Activated CD4-positive, alpha-beta memory T cell treated with anti-CD3 and anti-CD28 coated beads, Interleukin-2, amount 10 ng/mL, durations not matched to agents 7 days and 5 days (primary cell): ENCODE data around the gene CDKL4. TPM values are rescaled to one million over a fixed set of nuclear protein-coding genes. Genes with fewer than 3 reads are reported as not detected.
"Not testable (repeated sequence)": the region's sequence is repeated elsewhere in the genome, so short reads cannot be mapped to it uniquely, and the experiment has no call there.

Source experiments
- CTCF ChIA-PET: fragments of 350-600 bp; sonication (Branson Sonifier 250); formaldehyde crosslinking; loops from one replicate; lab custom pipeline; 2021; ENCODE audit warnings: antibody characterized with exemption, inconsistent platforms; lab: Charles Lee
- POLR2A ChIA-PET: fragments of 350-600 bp; sonication (Branson Sonifier 250); formaldehyde crosslinking; loops from one replicate; lab custom pipeline; 2021; ENCODE audit warnings: antibody characterized with exemption; lab: Charles Lee
- DNase-seq: peaks from one replicate; pipeline ENCODE4 v3.0.0-alpha.2; 2020
- H3K27ac Mint-ChIP-seq: one replicate; pipeline ENCODE4 v1.8.0; 2021; ENCODE audit warnings: mild to moderate bottlenecking, mixed read lengths
- H3K27me3 Mint-ChIP-seq: one replicate; pipeline ENCODE4 v1.8.0; 2021; ENCODE audit warnings: mixed read lengths
- H3K36me3 Mint-ChIP-seq: one replicate; pipeline ENCODE4 v1.8.0; 2021; ENCODE audit warnings: low read depth, mixed read lengths
- H3K4me1 Mint-ChIP-seq: one replicate; pipeline ENCODE4 v1.8.0; 2021; ENCODE audit warnings: mixed read lengths
- H3K4me3 Mint-ChIP-seq: one replicate; pipeline ENCODE4 v1.8.0; 2021; ENCODE audit warnings: mild to moderate bottlenecking, mixed read lengths
- H3K9me3 Mint-ChIP-seq: one replicate; pipeline ENCODE4 v1.8.0; 2021; ENCODE audit warnings: mixed read lengths
- total RNA-seq, 2 experiments: library from RNA; stranded (reverse); gene quantifications; one replicate each; pipeline ENCODE4 v1.2.3, GENCODE V29; 2021

CDKL4 gene
- total RNA-seq, 2 experiments from 2014 or later = 0.25 TPM; not detected in 1

DNA sequence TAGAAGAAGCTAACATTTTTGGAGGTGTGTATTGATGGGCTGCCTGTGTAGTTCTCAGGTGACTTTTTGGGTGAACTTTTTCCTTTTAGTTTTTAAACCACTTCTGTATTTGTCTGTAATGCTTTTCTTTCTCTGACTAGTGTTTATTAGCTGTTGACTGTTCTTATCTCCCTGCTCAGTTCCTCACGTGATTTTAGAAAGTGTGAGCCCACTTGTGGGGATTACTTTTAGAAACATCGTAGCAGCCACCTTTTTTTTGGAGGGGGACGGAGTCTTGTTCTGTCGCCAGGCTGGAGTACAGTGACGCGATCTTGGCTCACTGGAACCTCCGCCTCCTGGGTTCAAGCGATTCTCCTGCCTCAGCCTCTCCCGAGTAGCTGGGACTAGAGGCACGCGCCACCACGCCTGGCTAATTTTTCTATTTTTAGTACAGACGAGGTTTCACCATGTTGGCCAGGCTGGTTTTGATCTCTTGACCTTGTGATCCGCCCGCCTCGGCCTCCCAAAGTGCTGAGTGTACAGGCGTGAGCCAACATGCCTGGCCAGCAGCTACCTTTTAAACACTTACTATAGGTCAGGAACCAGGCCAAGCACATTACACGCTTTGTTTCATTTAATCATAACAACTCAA lies 9.2 kb upstream of the CDKL4 start:
- DNase-seq = no peak
- Mint-ChIP-seq H3K36me3 (peaks cover 39% of the 10 kb centered on the region), H3K4me3 (no peak overlapping the region), H3K9me3 (peaks cover 4% of the 10 kb centered on the region), H3K4me1 (no peaks in the 10 kb centered on the region), H3K27ac (no peak overlapping the region), H3K27me3 (no peaks in the 10 kb centered on the region)
- CTCF ChIA-PET = interaction anchor here (0.8 to 1.6 kb wide), 3 partner anchors 8 to 306 kb away, joined by 3 to 7 read pairs (median 4); no protein-coding TSS in a partner anchor
- POLR2A ChIA-PET = interaction anchor here (1.8 kb wide), 1 partner anchor 9 kb away, joined by 5 read pairs; no protein-coding TSS in a partner anchor

DNA sequence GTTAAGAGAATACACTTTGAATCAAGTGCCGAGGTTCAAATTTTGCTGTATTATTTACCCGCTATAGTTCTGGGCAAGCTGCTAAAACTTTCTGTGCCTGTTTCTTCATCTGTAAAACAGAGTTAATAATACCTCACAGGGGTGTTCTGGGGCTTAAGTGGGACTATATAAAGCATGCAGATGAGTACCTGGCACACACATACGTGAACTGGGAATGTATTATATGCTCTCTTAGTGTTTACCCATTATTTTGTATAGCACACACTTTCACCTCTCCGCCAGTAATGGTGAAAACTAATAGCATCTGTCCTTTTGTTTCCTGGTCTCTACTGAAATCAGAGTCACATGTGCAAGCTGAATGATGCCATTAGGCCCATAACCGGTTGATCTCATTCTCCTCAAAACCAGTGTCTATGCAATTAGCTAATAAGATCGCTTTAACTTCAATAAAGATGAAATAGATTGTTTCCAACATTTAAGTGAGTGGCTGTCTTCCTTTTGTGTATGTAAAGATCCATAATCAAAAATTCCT lies 3.8 kb upstream of the CDKL4 start:
- H3K4me1 Mint-ChIP-seq = peaks cover 23% of the 10 kb centered on the region
- H3K36me3 Mint-ChIP-seq = peaks cover 23% of the 10 kb centered on the region
- no peak overlapping the region for H3K4me3 Mint-ChIP-seq
- H3K9me3 Mint-ChIP-seq = peaks cover 4% of the 10 kb centered on the region
- ChIA-PET CTCF (no interaction called here), POLR2A (no interaction called here)
- no peak for DNase-seq
- no peak overlapping the region for H3K27ac Mint-ChIP-seq
- H3K27me3 Mint-ChIP-seq = peaks cover 4% of the 10 kb centered on the region

DNA sequence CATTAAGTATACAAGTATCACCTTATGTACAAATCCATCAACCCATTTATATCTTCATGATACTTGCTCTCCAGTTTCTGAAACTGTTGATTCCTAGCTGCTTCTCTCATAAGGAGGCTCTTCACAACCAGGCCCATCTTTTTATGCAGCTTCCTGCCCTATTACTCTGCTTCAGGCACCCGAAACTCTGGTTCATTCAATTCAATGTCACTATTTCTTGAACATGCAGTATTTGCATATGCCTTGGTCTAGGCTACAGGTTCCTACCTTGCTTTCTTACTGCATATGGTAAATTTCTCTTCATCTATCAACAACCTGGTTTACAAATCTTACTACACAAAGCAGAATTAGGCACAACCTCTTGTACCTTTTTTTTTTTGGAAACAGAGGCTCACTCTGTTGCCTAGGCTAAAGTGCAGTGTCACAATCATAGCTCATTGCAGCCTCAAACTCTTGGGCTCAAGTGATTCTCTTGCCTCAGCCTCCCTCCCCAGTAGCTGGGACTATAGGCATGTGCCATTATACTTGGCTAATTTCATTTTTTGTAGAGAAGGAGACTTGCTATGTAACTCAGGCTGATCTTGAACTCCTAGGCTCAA lies 2.7 kb upstream of the CDKL4 start:
- H3K4me3 Mint-ChIP-seq = no peak overlapping the region
- POLR2A ChIA-PET = interaction anchor here (2.1 kb wide), 1 partner anchor 127 kb away, joined by 12 read pairs; the partner anchor contains the start of gene SOS1

DNA sequence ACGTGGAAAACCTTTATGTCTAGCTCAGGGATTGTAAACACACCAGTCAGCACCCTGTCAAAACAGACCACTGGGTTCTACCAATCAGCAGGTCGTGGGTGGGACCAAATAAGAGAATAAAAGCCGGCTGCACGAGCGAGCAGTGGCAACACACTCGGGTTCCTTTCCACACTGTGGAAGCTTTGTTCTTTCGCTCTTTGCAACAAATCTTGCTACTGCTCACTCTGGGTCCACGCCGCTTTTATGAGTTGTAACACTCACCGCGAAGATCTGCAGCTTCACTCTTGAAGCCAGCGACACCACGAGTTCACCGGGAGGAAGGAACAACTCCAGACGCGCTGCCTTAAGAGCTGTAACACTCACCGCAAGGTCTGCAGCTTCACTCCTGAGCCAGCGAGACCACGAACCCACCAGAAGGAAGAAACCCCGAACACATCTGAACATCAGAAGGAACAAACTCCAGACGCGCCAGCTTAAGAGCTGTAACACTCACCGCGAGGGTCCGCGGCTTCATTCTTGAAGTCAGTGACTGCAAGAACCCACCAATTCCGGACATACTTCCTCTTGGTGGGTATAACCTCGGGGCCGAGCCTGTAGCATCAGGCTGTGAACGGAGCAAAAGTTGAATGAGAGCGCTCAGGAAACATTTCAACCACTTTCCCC lies 1.3 kb upstream of the CDKL4 start:
- H3K4me1 Mint-ChIP-seq = peaks cover 23% of the 10 kb centered on the region
- DNase-seq = peak; percentile 51
- not testable (repeated sequence) for H3K27me3 Mint-ChIP-seq, H3K36me3 Mint-ChIP-seq, H3K9me3 Mint-ChIP-seq
- H3K4me3 Mint-ChIP-seq = peak overlapping the region; percentile 67
- peak overlapping the region; percentile 20 for H3K27ac Mint-ChIP-seq
- ChIA-PET POLR2A (interaction anchor here (1.2 to 2.4 kb wide), 3 partner anchors 12 to 125 kb away, joined by 3 to 12 read pairs (median 8); partner anchors contain the start of gene SOS1), CTCF (interaction anchor here (0.9 to 2.6 kb wide), 8 partner anchors 9 to 297 kb away, joined by 3 to 16 read pairs (median 4); no protein-coding TSS in a partner anchor)

More for the DNA sequence above, 2.7 kb upstream of the CDKL4 start:
- no peak overlapping the region for H3K27ac Mint-ChIP-seq
- H3K27me3 Mint-ChIP-seq = peaks cover 6% of the 10 kb centered on the region
- peaks cover 23% of the 10 kb centered on the region for H3K4me1 Mint-ChIP-seq
- no peak for DNase-seq
- peaks cover 3% of the 10 kb centered on the region for H3K9me3 Mint-ChIP-seq
- CTCF ChIA-PET = no interaction called here
- H3K36me3 Mint-ChIP-seq = peaks cover 18% of the 10 kb centered on the region

DNA sequence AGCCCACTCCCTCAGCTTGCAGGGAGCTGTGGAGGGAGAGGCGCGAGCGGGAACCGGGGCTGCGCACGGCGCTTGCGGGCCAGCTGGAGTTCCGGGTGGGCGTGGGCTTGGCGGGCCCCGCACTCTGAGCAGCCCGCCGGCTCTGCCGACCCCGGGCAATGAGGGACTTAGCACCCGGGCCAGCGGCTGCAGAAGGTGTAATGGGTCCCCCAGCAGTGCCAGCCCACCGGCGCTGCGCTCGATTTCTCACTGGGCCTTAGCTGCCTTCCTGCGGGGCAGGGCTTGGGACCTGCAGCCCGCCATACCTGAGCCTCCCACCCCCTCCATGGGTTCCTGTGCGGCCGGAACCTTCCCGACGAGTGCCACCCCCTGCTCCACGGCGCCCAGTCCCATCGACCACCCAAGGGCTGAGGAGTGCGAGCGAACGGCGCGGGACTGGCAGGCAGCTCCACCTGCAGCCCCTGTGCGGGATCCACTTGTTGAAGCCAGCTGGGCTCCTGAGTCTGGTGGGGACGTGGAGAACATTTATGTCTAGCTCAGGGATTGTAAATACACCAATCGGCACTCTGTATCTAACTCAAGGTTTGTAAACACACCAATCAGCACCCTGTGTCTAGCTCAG lies 582 bp upstream of the CDKL4 start:
- CTCF ChIA-PET = interaction anchor here (0.9 to 2.6 kb wide), 7 partner anchors 9 to 297 kb away, joined by 3 to 16 read pairs (median 4); no protein-coding TSS in a partner anchor
- not testable (repeated sequence) for H3K9me3 Mint-ChIP-seq, DNase-seq, H3K36me3 Mint-ChIP-seq, H3K27me3 Mint-ChIP-seq, H3K27ac Mint-ChIP-seq
- peaks cover 23% of the 10 kb centered on the region for H3K4me1 Mint-ChIP-seq
- H3K4me3 Mint-ChIP-seq = peak overlapping the region; percentile 67
- POLR2A ChIA-PET = interaction anchor here (1.2 to 2.4 kb wide), 3 partner anchors 12 to 124 kb away, joined by 3 to 12 read pairs (median 8); partner anchors contain the start of gene SOS1

DNA sequence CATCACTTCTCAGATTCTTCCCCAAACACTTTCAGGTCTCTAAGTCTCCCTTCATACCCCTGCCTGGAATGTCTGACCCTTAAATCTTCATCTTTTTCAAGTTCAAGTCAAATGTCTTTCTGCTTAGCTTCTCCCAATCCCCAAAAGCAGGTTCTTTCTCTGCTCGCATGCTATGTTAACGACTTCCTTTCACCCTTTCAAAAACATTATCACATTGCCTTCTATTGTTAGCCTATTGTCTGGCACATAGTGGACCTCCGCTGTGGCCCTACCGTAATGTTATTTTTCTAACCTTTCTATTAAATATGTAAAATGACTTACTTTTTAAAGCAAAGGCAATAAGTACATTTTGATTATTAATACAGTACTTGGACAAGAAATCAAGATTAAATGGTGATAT lies 2.2 kb downstream of the CDKL4 start:
- CTCF ChIA-PET = interaction anchor here (1.0 to 1.3 kb wide), 3 partner anchors 12 to 294 kb away, joined by 3 to 4 read pairs (median 3); no protein-coding TSS in a partner anchor
- Mint-ChIP-seq H3K4me3 (no peak overlapping the region), H3K4me1 (peaks cover 23% of the 10 kb centered on the region), H3K9me3 (no peaks in the 10 kb centered on the region), H3K27ac (no peak overlapping the region), H3K36me3 (peaks cover 4% of the 10 kb centered on the region), H3K27me3 (peaks cover 6% of the 10 kb centered on the region)
- DNase-seq = no peak
- POLR2A ChIA-PET = no interaction called here

DNA sequence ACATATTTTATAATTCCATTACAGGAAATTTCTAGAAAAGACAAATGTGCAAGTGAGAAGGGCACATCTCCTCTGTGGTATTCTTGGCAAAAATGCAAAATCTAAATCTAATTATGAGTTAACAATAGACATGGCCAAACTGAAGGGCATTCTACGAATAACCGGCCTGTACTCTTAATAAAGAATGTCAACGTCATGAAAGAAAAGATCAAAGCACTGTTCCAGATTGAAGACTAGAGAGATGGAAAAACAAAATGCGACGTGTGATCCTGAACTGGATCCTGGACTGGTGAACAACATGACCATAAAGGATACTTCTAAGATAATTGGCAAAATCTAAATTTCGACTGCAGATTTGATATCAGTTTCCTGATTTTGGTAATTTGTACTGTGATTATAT lies 3.0 kb downstream of the CDKL4 start:
- no peak overlapping the region for H3K27ac Mint-ChIP-seq
- no peak overlapping the region for H3K4me3 Mint-ChIP-seq
- H3K9me3 Mint-ChIP-seq = no peaks in the 10 kb centered on the region
- H3K27me3 Mint-ChIP-seq = peaks cover 8% of the 10 kb centered on the region
- H3K4me1 Mint-ChIP-seq = peaks cover 19% of the 10 kb centered on the region
- CTCF ChIA-PET = no interaction called here
- peaks cover 4% of the 10 kb centered on the region for H3K36me3 Mint-ChIP-seq
- DNase-seq = no peak
- POLR2A ChIA-PET = no interaction called here

DNA sequence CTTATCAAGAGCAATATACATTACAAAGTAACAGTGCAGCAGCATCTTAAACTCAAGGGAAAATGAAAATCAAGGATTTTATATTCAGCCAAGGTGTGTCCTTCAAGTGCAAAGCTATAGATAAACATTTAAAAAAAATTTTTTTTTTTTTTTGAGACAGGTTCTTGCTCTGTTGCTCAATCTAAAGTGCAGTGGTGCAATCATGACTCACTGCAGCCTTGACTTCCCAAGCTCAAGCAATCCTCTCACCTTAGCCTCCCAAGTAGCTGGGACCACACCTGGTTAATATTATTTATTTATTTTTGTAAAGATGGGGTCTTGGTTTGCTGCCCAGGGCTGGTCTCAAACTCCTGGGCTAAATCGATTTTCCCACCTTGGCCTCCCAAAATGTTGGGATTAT lies 9.0 kb downstream of the CDKL4 start:
- Mint-ChIP-seq H3K27ac (no peak overlapping the region), H3K9me3 (no peaks in the 10 kb centered on the region), H3K4me1 (peaks cover 2% of the 10 kb centered on the region), H3K36me3 (peaks cover 3% of the 10 kb centered on the region), H3K27me3 (peaks cover 4% of the 10 kb centered on the region), H3K4me3 (no peak overlapping the region)
- POLR2A ChIA-PET = interaction anchor here (1.2 kb wide), 1 partner anchor 115 kb away, joined by 4 read pairs; no protein-coding TSS in a partner anchor
- CTCF ChIA-PET = interaction anchor here (1.9 kb wide), 1 partner anchor 287 kb away, joined by 6 read pairs; no protein-coding TSS in a partner anchor
- DNase-seq = no peak

DNA sequence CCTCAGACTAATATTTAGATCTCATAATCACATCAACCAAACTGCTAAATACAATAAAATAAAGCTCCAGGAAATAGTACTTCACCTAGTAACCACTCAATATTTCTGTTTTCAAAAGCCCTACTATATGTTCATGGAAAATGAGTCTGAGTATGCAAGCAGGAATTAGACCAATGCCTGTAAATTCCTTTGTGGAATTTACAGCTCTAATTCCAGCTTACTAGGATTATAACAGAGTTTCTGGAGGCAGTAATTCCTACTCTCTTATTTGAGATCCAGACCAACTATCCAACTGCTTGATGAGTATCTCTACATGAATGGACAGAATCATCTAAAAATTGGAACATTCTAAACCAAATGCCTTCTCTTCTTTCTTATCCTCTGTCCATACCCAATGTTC lies 11.6 kb downstream of the CDKL4 start:
- peaks cover 27% of the 10 kb centered on the region for H3K4me1 Mint-ChIP-seq
- no peak overlapping the region for H3K27ac Mint-ChIP-seq
- CTCF ChIA-PET = interaction anchor here (0.6 to 1.7 kb wide), 5 partner anchors 11 to 285 kb away, joined by 3 to 7 read pairs (median 6); partner anchors contain the start of gene SOS1
- H3K36me3 Mint-ChIP-seq = peaks cover 4% of the 10 kb centered on the region
- POLR2A ChIA-PET = no interaction called here
- no peak overlapping the region for H3K4me3 Mint-ChIP-seq
- peaks cover 4% of the 10 kb centered on the region for H3K27me3 Mint-ChIP-seq
- DNase-seq = no peak
- no peaks in the 10 kb centered on the region for H3K9me3 Mint-ChIP-seq

DNA sequence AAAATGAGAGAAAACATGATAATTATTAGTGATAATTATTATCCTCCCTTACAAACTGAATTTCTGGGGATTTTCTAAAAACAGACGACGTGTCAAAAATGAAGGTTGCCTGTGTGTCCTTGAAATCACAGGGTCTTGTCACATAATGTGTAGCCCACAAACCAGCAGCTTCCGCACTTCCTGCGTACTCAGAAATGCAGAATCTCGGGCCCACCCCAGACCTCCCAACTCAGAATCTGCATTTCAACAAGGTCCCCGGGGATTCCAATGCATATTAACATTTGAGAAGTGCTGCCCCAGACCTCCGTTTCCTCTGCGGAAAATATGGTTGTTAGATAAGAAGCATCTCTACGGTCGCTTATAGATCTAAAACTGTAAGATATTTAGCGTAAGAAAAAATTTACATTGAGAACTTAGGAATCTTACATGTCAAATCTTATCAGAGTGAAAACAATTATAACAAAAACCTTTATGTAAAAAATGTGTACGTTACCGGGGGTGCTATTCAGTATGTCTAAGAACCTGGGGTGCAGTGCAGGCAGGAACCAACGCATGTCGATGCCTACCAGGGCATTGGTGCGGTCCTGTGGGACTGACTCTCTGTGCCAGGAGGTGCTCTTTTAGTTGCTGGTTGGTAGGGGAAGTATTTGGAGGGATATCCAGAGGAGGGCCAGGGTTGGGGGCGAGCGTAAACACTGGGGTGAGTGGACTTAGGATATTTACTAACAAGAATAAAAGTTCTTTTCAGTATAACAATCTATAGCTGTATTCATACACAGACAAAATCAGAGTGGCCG lies 15.2 kb downstream of the CDKL4 start:
- peak; percentile 52 for DNase-seq
- POLR2A ChIA-PET = interaction anchor here (0.6 to 7.7 kb wide), 29 partner anchors 11 to 565 kb away, joined by 3 to 387 read pairs (median 6); partner anchors contain the start of genes CDKL4, SOS1 and SRSF7
- Mint-ChIP-seq H3K36me3 (peaks cover 8% of the 10 kb centered on the region), H3K27me3 (no peaks in the 10 kb centered on the region), H3K27ac (peak overlapping the region; percentile 90), H3K4me1 (peaks cover 51% of the 10 kb centered on the region), H3K4me3 (peak overlapping the region; percentile 64), H3K9me3 (no peaks in the 10 kb centered on the region)
- CTCF ChIA-PET = interaction anchor here (0.8 to 4.4 kb wide), 38 partner anchors 11 to 293 kb away, joined by 3 to 192 read pairs (median 5); partner anchors contain the start of genes CDKL4 and SOS1

DNA sequence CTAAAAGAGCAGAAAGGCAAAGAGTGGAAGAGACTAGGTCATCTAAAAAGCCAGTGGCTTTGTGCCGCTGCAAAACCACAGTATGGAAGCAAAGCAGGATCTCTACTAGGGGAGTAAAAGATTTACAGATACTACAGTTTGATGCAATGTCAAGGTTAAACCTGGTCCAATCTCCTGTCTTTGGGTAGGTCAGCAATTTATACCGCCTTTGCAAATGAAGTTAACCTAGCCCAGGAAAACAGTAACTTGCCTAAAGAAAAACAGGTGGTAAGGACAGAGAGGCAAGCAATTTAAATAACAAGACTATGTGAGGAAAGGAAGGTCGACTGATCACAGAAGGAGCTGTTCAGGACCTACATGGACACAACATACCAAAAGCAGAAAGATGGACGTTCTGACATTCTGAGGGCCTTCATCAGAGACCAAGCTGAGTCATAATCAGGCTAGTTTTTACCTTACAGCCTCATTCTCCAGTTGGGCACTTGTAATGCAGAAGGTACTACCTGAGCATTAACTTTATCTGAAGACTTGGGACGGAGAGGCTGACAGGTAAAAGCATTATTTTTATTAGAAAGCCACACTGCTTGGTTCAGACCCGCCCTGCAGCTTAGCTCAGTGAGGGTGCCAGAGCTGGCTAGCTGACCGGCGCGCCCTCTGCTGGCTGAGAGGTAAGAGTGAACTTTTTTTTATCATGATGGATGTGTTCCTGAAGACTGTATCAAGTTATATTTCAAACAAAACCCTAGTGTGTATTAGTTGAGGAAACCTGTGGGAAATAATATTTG lies 15.9 kb downstream of the CDKL4 start:
- Mint-ChIP-seq H3K4me1 (peaks cover 53% of the 10 kb centered on the region), H3K27me3 (no peaks in the 10 kb centered on the region), H3K9me3 (no peaks in the 10 kb centered on the region), H3K27ac (peak overlapping the region; percentile 90), H3K36me3 (peaks cover 11% of the 10 kb centered on the region), H3K4me3 (peak overlapping the region; percentile 64)
- ChIA-PET POLR2A (interaction anchor here (0.9 to 7.7 kb wide), 24 partner anchors 10 to 477 kb away, joined by 3 to 387 read pairs (median 6); partner anchors contain the start of genes CDKL4, SOS1 and SRSF7), CTCF (interaction anchor here (0.6 to 4.4 kb wide), 27 partner anchors 11 to 280 kb away, joined by 3 to 192 read pairs (median 4); partner anchors contain the start of gene SOS1)
- DNase-seq = peak; percentile 88
